ENCODE results near the gene DNAH1.

DNA sequence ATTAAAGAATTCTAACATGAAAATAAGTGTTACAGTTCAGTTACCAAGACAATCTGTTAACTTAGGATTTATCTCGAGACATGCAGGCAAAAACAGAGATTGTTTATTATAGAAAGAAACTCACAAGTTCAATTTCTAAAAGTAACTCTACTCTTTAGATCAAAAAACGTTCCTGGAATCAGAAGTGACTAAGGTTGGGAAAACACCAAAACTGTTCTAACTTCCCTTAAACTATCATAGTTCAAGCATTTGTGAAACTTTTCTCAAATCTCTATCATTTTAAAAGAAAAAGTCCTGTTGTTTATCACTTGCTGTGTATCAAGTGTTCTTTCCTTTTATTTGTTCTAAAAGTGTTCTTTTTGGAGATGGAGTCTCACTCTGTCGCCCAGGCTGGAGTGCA is 46.3 kb upstream of the DNAH1 start:
- TF ChIP-seq EP300 (IDR thresholded peaks at IDR 0.05) (no peak), POLR2A (IDR thresholded peaks at IDR 0.05) (no peak)
- TF ChIP-seq, protein P1, sequence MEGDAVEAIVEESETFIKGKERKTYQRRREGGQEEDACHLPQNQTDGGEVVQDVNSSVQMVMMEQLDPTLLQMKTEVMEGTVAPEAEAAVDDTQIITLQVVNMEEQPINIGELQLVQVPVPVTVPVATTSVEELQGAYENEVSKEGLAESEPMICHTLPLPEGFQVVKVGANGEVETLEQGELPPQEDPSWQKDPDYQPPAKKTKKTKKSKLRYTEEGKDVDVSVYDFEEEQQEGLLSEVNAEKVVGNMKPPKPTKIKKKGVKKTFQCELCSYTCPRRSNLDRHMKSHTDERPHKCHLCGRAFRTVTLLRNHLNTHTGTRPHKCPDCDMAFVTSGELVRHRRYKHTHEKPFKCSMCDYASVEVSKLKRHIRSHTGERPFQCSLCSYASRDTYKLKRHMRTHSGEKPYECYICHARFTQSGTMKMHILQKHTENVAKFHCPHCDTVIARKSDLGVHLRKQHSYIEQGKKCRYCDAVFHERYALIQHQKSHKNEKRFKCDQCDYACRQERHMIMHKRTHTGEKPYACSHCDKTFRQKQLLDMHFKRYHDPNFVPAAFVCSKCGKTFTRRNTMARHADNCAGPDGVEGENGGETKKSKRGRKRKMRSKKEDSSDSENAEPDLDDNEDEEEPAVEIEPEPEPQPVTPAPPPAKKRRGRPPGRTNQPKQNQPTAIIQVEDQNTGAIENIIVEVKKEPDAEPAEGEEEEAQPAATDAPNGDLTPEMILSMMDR (IDR thresholded peaks at IDR 0.05), result no peak
